GM18502 (cell line): ENCODE measurements around the gene XCR1.
"Not testable (repeated sequence)": the region's sequence is repeated elsewhere in the genome, so short reads cannot be mapped to it uniquely, and the experiment has no call there.

Experiments used
- ATAC-seq: cut with Tn5 transposase; IDR thresholded peaks from one replicate; pipeline ENCODE4 v1.9.1; 2021; ENCODE audit warnings: mild to moderate bottlenecking; ENCODE audit not compliant: unreplicated experiment, poor library complexity

XCR1 gene

DNA sequence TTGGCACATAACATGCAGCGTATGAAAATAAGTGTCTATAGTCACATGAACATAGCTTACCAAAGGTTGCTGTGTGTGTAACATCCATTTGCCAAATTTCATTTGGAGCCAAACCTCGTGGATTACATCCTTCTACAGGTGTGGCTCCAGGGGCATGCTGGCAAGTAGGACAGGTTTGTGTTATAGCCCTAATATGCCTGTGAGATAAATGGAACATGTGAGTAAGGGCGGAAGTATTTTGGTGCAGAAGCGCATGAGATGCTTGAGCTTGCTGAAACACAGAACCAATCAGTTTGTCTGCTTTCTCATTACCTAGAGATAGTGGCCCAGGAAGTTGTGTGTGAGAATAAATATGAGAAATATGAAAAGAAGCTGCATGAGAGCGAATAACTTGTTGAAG lies 21.8 kb upstream of the XCR1 start:
- ATAC-seq = no peak

- not testable (repeated sequence) for ATAC-seq
Measured at GRCh38 chr3:46046231-46046630, 18.9 kb upstream of the XCR1 start.

DNA sequence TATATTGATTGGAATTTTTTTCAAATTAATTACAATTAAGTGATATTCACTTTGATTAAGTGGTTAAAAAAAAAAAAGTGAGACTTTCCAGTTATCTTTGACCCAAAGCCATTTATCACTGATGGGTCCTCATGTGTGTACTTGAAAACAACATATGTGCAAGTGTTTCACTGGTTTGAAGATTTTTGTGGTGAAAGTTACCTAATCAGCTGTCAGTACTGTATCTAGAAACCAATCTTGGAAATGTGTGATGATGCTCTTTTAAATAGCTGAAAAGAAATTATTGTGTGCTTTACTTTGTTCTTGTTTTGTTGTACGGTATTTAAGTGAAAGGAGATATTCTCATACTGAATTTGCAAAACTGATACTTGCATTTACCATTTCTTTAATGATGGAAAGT lies 11.6 kb upstream of the XCR1 start:
- ATAC-seq = no peak

- ATAC-seq = not testable (repeated sequence)
Measured at GRCh38 chr3:46038071-46038470, 10.8 kb upstream of the XCR1 start.

DNA sequence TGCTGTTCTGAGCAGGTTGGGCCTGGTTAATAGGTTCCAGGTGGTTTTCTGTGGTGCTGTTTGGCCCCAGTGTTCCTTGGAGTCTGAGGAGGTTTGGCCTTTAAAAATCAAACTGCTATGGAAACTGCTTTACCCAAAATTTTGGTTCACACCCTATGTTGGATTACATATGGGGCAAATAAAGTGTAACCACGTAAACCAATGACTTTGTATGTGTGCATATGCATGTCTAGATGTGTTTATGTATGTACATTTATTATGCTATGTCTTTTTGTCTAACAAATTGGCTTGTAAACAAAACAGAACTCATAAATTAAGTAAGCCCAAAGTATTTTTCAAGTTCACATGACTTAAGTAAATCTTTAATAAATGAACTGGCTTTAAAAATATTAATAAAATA lies 8.9 kb upstream of the XCR1 start:
- no peak for ATAC-seq

GRCh38 chr3:46031747-46032146 lies 4.5 kb upstream of the XCR1 start:
- no peak for ATAC-seq

- ATAC-seq = no peak
Measured at GRCh38 chr3:46031269-46031668, 4.0 kb upstream of the XCR1 start.

- no peak for ATAC-seq
Measured at GRCh38 chr3:46030626-46031025, 3.3 kb upstream of the XCR1 start.

- no peak for ATAC-seq
Measured at GRCh38 chr3:46029953-46030543, 2.8 kb upstream of the XCR1 start.

DNA sequence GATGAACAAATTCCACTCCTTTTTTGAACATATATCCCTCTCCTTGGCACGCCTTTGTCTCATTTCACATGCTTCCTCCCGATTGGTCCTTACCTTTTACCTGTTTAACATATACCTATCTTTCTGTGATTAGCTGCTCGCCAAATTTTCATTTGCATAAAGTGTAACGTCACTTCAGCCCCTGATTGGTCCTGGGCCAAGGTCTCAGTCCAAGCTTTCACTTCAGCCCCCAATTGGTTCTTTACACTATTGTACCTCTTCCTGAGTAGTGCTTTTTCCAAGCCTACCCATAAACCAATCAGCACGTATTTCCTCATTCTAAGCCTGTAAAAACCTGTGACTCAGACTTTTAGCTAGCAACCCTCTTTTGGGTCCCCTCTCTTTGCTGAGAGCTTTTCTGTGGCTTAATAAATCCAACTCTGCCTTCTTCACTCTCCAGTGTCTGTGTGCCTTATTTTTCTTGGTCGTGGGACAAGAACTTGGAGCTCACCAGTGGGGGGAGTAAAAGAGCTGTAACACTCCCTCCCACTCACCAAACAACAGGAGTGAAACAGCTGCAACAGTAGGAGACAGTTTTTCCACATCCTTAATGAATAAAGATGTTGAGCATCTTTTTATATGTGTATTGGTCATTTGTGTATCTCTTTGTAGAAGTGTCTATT lies 584 bp upstream of the XCR1 start:
- no peak for ATAC-seq

- ATAC-seq = no peak
Measured at GRCh38 chr3:46025139-46025538, 2.1 kb downstream of the XCR1 start.

DNA sequence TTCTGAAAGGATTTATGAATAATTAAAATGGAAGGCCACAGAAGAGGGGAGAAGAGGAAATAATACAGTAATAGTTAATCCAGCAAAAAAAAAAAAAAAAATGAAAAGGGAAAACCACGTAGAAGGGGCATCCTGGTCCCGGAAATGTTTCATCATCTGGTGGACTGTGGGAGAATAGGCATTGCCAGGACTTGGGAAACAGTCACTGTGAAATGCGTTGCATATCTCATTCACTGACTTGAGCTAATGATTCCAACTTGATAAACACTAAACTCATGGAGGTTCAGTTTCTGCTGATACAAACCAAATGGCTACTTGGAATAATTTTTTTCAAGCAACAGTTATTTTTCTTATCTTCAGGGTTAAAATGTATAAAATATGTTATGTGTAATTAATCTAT lies 3.2 kb downstream of the XCR1 start:
- ATAC-seq = no peak

- ATAC-seq = no peak
Measured at GRCh38 chr3:46022909-46023785, 4.1 kb downstream of the XCR1 start.

GRCh38 chr3:46021516-46021915 lies 5.8 kb downstream of the XCR1 start:
- ATAC-seq = no peak

DNA sequence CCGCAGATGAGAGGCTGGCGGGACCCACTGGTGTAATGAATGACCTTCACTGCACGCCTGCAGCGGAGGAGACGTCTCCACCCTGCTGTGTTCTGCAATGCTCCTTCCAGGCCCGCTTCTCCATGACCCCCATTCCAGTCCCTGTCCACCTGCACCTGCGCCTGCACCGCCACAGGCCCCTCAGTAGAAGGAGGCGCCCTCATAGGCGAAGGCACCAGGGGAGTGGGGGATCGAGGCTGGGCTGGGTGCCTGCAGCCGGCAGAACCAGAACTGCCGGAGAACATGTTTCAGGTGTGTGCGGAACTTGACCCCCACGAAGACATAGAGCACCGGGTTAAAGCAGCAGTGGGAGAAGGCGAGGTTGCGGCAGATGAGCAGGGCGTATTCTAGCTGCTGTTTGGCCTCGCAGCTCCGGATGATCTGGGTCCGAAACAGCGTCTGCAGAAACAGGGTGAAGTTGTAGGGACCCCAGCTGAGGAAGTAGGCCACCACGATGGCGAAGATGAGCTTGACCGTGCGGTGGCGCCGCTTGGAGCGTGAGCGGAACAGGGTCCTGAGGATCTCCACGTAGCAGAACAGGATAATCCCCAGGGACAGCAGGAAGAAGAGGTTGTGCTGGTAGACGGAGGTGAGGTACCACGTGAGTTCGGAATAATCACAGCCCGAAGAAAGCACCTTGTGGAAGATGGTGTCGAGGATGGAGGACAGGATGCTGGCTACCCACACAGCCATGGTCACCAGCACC lies 6.3 kb downstream of the XCR1 start:
- ATAC-seq = no peak

GRCh38 chr3:46019707-46020106 lies 7.6 kb downstream of the XCR1 start:
- no peak for ATAC-seq

GRCh38 chr3:46017720-46018119 lies 9.6 kb downstream of the XCR1 start:
- no peak for ATAC-seq

- no peak for ATAC-seq
Measured at GRCh38 chr3:46013316-46014094, 13.8 kb downstream of the XCR1 start.

DNA sequence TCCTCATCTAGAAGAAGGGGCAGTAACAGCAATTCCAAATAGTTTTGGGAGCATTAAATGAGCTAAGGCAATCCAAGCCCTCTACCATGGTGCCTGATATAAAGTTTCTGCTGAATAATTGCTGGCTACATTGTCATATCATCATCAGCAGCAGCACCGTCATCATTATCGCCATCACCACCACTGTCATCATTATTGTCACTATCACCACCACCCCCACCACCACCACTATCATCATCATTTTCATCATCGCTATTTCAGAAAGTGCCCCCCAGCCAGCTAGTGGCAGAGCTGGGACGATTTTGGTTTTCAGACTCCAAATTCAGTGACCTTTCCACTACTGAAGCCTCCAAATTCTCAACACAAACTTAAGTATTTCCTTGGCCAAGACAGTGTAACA lies 15.0 kb downstream of the XCR1 start:
- ATAC-seq = no peak

DNA sequence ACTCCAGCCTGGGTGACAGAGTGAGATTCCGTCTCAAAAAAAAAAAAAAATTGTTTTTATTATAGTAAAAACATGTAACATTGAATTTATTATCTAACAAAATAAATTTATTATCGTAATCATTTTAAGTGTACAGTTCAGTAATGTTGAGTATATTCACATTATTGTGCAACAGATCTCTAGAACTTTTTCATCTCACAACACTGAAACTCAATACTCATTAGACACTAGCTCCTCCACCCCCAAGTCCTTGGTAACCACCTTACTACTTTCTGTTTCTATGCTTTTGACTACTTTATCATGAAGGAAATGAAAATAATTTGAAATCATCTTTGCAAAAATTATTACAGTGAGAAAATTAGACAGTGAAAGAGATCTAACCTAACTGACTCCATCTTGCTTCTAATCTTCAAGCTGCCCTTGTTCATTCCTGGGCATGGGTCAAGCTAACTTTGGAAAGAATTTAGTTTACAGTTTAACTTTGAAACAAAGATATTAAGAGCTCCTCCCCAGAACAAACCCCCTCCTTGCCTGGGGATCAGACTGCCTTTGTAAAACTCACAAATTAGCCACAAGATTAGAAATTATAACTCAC lies 16.7 kb downstream of the XCR1 start:
- ATAC-seq = no peak
